AG10803 (cell line): ENCODE results near the gene PARD3B.

Experiments used
- DNase-seq: peaks from one replicate; pipeline ENCODE4 v3.0.0; 2010; ENCODE audit warnings: low read depth
- H3K4me3 ChIP-seq: 2 replicates; pipeline ENCODE4 v1.5.1; 2011; ENCODE audit warnings: mild to moderate bottlenecking, low read length, control low read depth
- CTCF ChIP-seq: conservative IDR thresholded peaks from 2 replicates; pipeline ENCODE4 v1.5.1; 2011; ENCODE audit warnings: mild to moderate bottlenecking, low read length, control low read depth, inconsistent platforms

Gene PARD3B

DNA sequence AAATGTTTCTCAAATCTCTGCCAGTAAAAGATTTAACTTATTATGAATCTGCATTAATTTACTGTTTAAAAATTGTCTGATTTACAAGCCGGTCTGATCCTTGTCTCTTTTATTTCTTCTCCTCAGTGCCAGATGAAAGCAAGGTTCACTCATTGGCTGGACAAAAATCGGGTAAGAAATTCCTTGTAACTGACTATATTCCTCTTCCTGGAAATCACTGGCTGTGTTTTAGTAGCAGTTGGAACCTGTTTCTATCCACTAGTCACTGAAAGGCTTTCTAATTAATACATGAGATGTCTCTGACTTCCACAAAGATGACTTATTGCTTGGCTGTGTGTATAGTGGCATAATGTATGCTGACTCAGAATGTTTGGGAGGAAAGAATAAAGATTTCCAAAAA is 700.4 kb downstream of the PARD3B start:
- no peak overlapping the region for H3K4me3 ChIP-seq
- TF ChIP-seq CTCF, result no peak
- peak; percentile 75 for DNase-seq

DNA sequence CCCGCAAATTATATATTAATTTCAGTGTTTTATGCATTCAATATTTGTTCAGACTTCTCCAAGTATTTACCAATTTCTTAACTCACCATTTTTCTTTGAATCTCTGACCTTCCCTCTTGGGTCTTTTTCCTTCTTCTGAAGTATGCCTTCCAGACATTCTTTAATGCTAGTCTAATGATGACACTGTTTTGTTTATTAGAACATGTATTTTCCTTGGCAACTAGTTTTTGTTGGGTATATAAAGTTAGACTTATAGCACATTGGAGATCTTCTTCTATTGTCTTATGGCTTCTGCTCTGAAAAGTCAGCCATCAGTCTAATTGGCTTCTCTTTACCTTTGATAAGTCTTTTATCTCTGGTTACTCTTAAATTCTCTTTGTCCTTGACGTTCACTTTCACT is 713.8 kb downstream of the PARD3B start:
- no peak for TF ChIP-seq CTCF
- no peak for DNase-seq
- no peak overlapping the region for H3K4me3 ChIP-seq

- DNase-seq, result peak; percentile 26
- no peak for TF ChIP-seq CTCF
- H3K4me3 ChIP-seq, result no peak overlapping the region
These were observed 716.3 kb downstream of the PARD3B start for GRCh38 chr2:205261516-205262020.

- H3K4me3 ChIP-seq, result no peak overlapping the region
- DNase-seq, result no peak
- no peak for TF ChIP-seq CTCF
These were observed 722.0 kb downstream of the PARD3B start for GRCh38 chr2:205267323-205267722.

DNA sequence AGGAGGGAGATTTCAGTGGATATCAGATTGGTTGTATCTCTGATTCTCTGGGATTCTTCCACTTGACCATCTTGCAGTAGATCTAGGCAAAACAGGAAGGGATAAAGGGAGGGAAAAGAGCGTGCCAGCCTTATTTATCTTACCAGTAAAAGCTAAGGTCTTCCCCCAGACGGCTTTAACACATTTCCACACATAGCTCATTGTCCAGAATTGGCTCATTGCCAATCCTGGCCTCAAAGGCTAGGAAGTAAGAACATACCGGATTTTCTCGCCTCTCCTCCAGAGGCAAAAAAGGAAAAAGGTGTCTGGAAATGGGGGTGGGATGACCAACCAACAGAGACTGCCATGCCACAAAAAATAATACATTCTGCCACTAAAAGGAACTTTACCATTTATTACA is 725.4 kb downstream of the PARD3B start:
- DNase-seq, result no peak
- no peak for TF ChIP-seq CTCF
- H3K4me3 ChIP-seq, result no peak overlapping the region

- no peak for DNase-seq
- H3K4me3 ChIP-seq, result no peak overlapping the region
- no peak for TF ChIP-seq CTCF
These were observed 727.9 kb downstream of the PARD3B start for GRCh38 chr2:205273148-205273547.

- no peak for DNase-seq
- no peak for TF ChIP-seq CTCF
- no peak overlapping the region for H3K4me3 ChIP-seq
These were observed 728.4 kb downstream of the PARD3B start for GRCh38 chr2:205273627-205274026.
